HG02642 (cell line): ENCODE data around the gene PROM2.
"Not testable (repeated sequence)": the region's sequence is repeated elsewhere in the genome, so short reads cannot be mapped to it uniquely, and the experiment has no call there.

Experiments used
- ATAC-seq: cut with Tn5 transposase; IDR thresholded peaks from one replicate; pipeline ENCODE4 v1.9.1; 2021; ENCODE audit warnings: mild to moderate bottlenecking; ENCODE audit not compliant: unreplicated experiment, poor library complexity

The PROM2 gene, protein sequence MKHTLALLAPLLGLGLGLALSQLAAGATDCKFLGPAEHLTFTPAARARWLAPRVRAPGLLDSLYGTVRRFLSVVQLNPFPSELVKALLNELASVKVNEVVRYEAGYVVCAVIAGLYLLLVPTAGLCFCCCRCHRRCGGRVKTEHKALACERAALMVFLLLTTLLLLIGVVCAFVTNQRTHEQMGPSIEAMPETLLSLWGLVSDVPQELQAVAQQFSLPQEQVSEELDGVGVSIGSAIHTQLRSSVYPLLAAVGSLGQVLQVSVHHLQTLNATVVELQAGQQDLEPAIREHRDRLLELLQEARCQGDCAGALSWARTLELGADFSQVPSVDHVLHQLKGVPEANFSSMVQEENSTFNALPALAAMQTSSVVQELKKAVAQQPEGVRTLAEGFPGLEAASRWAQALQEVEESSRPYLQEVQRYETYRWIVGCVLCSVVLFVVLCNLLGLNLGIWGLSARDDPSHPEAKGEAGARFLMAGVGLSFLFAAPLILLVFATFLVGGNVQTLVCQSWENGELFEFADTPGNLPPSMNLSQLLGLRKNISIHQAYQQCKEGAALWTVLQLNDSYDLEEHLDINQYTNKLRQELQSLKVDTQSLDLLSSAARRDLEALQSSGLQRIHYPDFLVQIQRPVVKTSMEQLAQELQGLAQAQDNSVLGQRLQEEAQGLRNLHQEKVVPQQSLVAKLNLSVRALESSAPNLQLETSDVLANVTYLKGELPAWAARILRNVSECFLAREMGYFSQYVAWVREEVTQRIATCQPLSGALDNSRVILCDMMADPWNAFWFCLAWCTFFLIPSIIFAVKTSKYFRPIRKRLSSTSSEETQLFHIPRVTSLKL

DNA sequence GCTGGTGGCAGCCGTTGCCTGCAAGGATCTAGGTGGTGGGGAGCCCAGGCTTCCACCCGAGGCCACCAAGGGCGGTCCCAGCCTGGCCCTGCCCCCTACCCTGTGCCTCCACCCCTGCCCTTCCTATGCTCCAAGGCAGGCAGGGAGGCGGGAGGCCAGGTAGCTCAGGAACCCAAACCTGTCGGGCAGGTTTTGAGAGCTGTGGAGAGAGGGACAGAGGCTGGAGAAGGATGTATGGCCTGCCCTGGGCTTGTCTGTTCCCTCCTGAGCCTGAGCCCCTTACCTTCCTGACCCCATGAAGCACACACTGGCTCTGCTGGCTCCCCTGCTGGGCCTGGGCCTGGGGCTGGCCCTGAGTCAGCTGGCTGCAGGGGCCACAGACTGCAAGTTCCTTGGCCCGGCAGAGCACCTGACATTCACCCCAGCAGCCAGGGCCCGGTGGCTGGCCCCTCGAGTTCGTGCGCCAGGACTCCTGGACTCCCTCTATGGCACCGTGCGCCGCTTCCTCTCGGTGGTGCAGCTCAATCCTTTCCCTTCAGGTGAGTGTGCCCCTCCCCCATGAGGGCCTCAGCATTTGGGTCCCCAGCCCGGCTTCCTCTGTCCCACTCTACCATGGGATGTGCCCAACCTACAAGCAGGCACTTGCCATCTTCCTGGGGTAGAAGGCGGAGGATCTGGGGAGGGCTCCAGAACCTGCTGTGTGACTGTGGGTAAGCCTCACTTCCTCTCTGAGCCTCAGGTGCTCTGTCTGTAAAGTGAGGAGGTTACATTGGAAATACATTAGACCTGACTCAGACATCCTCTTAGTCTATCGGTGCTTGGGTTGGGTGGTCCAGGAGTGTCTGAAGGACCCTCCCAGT is at the start of gene PROM2:
TSS of gene PROM2 (plus strand) at position 159 of the 860 bp plus-strand sequence. CDS start at position 296, 137 bp downstream.
- no peak for ATAC-seq

DNA sequence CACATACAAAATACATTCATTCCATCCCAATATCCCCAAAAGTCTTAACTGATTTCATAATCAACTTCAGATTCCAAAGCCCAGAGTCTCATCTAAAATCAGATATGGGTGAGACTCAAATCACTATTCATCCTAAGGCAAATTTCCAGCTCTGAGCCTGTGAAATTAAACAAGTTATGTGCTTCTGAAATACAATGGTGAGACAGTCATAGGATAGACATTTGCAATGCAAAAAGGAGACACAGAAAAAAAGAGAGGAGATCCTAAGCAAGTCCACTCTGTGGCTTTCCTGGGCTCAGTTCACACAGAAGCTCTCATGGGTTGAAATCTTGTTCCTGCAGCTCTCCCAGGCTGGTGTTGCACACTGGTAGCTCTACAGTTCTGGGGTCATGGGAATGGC is 48.6 kb upstream of the PROM2 start:
- no peak for ATAC-seq

GRCh38 chr2:95231723-95232122 is 42.5 kb upstream of the PROM2 start:
- no peak for ATAC-seq

GRCh38 chr2:95232232-95232631 is 42.0 kb upstream of the PROM2 start:
- no peak for ATAC-seq

DNA sequence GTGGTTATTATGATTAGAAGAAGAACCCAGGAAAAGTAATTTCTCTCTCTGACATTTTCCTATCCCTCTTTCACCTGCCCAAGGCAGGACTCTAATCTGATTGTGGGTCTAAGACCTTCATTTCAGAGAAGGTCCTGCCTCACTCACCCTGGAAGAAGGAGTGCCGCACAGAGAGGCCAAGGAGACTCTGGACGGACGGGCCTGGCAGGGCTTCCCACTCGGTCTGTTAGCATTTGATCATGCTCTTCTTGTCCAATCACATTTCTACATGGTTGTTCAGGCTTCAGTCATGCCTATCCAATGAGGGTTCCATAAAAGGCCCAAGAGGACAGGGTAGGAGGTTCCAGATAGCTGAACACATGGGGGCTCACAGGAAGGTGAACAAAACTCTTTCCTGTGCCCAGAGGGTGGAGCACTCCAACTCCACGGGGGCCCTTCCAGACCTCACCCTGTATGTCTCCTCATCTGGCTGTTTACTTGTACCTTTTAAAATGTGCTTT is 39.9 kb upstream of the PROM2 start:
- no peak for ATAC-seq

GRCh38 chr2:95234816-95235215 is 39.4 kb upstream of the PROM2 start:
- ATAC-seq: no peak

DNA sequence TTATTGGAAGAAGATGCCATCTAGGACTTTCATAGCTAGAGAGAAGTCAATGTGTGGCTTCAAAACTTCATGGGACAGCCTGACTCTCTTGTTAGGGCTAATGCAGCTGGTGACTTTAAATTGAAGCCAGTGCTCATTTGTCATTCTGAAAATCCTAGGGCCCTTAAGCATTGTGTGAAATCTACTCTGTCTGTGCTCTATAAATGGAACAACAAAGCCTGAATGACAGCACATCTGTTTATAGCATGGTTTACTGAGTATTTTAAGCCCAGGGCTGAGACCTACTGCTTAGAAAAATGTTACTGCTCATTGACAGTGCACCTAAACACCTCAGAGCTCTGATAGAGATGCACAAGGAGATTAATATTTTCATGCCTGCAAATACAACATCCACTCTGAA is 36.1 kb upstream of the PROM2 start:
- no peak for ATAC-seq

GRCh38 chr2:95240091-95240490 is 34.2 kb upstream of the PROM2 start:
- no peak for ATAC-seq

GRCh38 chr2:95240556-95240955 is 33.7 kb upstream of the PROM2 start:
- ATAC-seq: no peak

DNA sequence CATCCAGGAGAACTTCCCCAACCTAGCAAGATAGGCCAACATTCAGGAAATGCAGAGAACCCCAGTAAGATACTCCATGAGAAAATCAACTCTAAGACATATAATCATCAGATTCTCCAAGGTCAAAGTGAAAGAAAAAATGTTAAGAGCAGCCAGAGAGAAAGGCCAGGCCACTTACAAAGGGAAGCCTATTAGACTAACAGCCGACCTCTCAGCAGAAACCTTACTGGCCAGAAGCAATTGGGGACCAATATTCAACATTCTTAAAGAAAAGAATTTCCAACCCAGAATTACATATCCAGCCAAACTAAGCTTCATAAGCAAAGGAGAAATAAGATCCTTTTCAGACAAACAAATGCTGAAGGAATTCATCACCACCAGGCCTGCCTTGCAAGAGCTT is 32.2 kb upstream of the PROM2 start:
- not testable (repeated sequence) for ATAC-seq

GRCh38 chr2:95258271-95258670 is 16.0 kb upstream of the PROM2 start:
- ATAC-seq: no peak

- no peak for ATAC-seq
Measured at GRCh38 chr2:95260028-95261023, 13.9 kb upstream of the PROM2 start.

DNA sequence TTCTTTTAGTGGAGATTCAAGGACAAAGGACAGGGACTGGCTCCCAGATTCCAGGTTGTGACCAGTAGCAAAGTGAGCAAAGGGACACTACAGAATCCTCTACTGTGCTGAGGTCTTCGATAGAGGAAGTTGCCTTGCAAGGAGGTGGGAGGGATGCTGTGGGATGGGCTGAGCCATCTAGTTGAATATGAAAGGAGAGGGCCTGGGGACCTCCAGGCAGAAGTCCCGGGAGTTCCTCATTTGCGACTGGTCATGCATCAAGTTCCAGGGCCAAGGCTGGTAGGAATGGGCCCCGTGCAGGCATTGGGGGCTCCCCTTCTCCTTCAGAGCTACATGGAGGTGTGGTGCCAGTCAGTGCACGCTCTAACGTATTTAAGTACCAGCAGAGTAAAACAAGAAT is 12.6 kb upstream of the PROM2 start:
- ATAC-seq: no peak

- no peak for ATAC-seq
Measured at GRCh38 chr2:95262896-95263542, 11.2 kb upstream of the PROM2 start.

DNA sequence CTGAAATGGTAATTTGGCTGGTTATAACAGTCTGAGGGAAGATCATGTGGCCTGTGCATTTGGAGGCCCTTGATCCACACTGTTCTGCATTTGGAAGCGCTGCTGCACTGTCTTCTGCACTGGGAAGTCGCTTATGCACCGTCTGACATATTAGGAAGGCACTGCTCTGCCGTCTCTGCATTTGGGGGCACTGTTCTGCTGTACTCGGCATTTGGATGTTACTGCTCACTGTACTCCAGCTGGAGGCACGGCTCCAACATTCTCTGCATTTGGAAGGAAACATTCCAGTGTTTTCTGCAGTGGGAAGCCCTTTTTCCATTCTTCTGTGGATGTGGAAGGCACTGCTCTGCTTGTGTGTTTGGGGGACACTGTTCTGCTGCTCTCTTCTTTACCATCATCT is 9.6 kb upstream of the PROM2 start:
- ATAC-seq: no peak

DNA sequence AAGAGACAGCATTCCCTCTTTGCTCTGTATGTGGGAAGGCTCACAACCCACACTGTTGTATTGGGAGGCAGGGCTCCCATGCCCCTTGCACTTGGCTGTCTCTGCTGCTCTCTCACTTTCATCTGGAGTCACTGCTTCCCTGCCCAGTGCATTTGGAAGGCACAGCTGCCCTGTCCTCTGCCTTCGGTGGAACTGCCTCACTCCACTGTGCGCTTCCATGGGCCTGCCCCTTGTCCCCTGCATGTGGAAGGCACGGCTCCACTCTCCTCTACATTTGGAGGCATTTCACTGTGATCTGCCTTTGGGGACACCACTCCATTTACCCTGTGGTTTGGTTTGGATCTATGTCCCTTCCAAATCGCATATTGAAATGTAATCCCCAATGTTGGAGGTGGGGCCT is 9.1 kb upstream of the PROM2 start:
- ATAC-seq: no peak

GRCh38 chr2:95266781-95267430 is 7.3 kb upstream of the PROM2 start:
- no peak for ATAC-seq
